ENCODE measurements around the gene FBLN5. TPM values are rescaled to one million over a fixed set of nuclear protein-coding genes. Genes with fewer than 3 reads are reported as not detected.
A peak's percentile ranks its signal among the peaks of the same experiment; 100 is the strongest.

Gene FBLN5
- total RNA-seq, 1 donor from 2014 or later: 6.9 TPM

- Mint-ChIP-seq H3K27me3 (no peaks in the 10 kb centered on the region), H3K4me1 (ENCODE audit: low read depth) (peaks cover 14% of the 10 kb centered on the region), H3K9me3 (ENCODE audit: low read depth) (peaks cover 3% of the 10 kb centered on the region), H3K36me3 (ENCODE audit: insufficient read depth) (no peaks in the 10 kb centered on the region), H3K4me3 (ENCODE audit: low read depth) (no peak overlapping the region), H3K27ac (peak overlapping the region; percentile 33)
- no peak for DNase-seq (ENCODE audit: low spot score, unreplicated experiment)
- no peak for TF ChIP-seq CTCF (IDR thresholded peaks at IDR 0.05; ENCODE audit: unreplicated experiment)
These were observed 42.4 kb downstream of the FBLN5 start for GRCh38 chr14:91904956-91905645.

GRCh38 chr14:91904483-91904882 lies 43.0 kb downstream of the FBLN5 start:
- H3K36me3 Mint-ChIP-seq (ENCODE audit: insufficient read depth): no peaks in the 10 kb centered on the region
- no peak for DNase-seq (ENCODE audit: low spot score, unreplicated experiment)
- H3K4me3 Mint-ChIP-seq (ENCODE audit: low read depth): no peak overlapping the region
- no peak for TF ChIP-seq CTCF (IDR thresholded peaks at IDR 0.05; ENCODE audit: unreplicated experiment)
- H3K27me3 Mint-ChIP-seq: no peaks in the 10 kb centered on the region
- peaks cover 3% of the 10 kb centered on the region for H3K9me3 Mint-ChIP-seq (ENCODE audit: low read depth)
- peaks cover 14% of the 10 kb centered on the region for H3K4me1 Mint-ChIP-seq (ENCODE audit: low read depth)
- peak overlapping the region; percentile 33 for H3K27ac Mint-ChIP-seq

GRCh38 chr14:91903070-91903469 lies 44.4 kb downstream of the FBLN5 start:
- Mint-ChIP-seq H3K9me3 (ENCODE audit: low read depth) (peaks cover 3% of the 10 kb centered on the region), H3K36me3 (ENCODE audit: insufficient read depth) (no peaks in the 10 kb centered on the region), H3K4me3 (ENCODE audit: low read depth) (no peak overlapping the region), H3K27ac (no peak overlapping the region), H3K4me1 (ENCODE audit: low read depth) (peaks cover 18% of the 10 kb centered on the region), H3K27me3 (no peaks in the 10 kb centered on the region)
- no peak for TF ChIP-seq CTCF (IDR thresholded peaks at IDR 0.05; ENCODE audit: unreplicated experiment)
- no peak for DNase-seq (ENCODE audit: low spot score, unreplicated experiment)

- Mint-ChIP-seq H3K9me3 (ENCODE audit: low read depth) (peaks cover 3% of the 10 kb centered on the region), H3K27me3 (no peaks in the 10 kb centered on the region), H3K4me1 (ENCODE audit: low read depth) (peaks cover 21% of the 10 kb centered on the region), H3K36me3 (ENCODE audit: insufficient read depth) (no peaks in the 10 kb centered on the region), H3K4me3 (ENCODE audit: low read depth) (no peak overlapping the region), H3K27ac (no peak overlapping the region)
- no peak for DNase-seq (ENCODE audit: low spot score, unreplicated experiment)
- TF ChIP-seq CTCF (IDR thresholded peaks at IDR 0.05; ENCODE audit: unreplicated experiment): no peak
These were observed 45.2 kb downstream of the FBLN5 start for GRCh38 chr14:91902336-91902735.

- Mint-ChIP-seq H3K9me3 (ENCODE audit: low read depth) (no peaks in the 10 kb centered on the region), H3K4me1 (ENCODE audit: low read depth) (peaks cover 28% of the 10 kb centered on the region), H3K36me3 (ENCODE audit: insufficient read depth) (no peaks in the 10 kb centered on the region), H3K27ac (no peak overlapping the region), H3K27me3 (no peaks in the 10 kb centered on the region), H3K4me3 (ENCODE audit: low read depth) (no peak overlapping the region)
- DNase-seq (ENCODE audit: low spot score, unreplicated experiment): no peak
- TF ChIP-seq CTCF (IDR thresholded peaks at IDR 0.05; ENCODE audit: unreplicated experiment): no peak
These were observed 45.9 kb downstream of the FBLN5 start for GRCh38 chr14:91901449-91902226.

Measured in progenitor cell of endocrine pancreas (in vitro differentiated cells).